GM18511 (cell line): ENCODE measurements around the gene ARAF.
"Not testable (repeated sequence)": the region's sequence is repeated elsewhere in the genome, so short reads cannot be mapped to it uniquely, and the experiment has no call there.

ENCODE experiments used
- ATAC-seq: cut with Tn5 transposase; IDR thresholded peaks from one replicate; pipeline ENCODE4 v1.9.1; 2021; ENCODE audit warnings: mild to moderate bottlenecking, moderate library complexity; ENCODE audit not compliant: unreplicated experiment

The ARAF gene

DNA sequence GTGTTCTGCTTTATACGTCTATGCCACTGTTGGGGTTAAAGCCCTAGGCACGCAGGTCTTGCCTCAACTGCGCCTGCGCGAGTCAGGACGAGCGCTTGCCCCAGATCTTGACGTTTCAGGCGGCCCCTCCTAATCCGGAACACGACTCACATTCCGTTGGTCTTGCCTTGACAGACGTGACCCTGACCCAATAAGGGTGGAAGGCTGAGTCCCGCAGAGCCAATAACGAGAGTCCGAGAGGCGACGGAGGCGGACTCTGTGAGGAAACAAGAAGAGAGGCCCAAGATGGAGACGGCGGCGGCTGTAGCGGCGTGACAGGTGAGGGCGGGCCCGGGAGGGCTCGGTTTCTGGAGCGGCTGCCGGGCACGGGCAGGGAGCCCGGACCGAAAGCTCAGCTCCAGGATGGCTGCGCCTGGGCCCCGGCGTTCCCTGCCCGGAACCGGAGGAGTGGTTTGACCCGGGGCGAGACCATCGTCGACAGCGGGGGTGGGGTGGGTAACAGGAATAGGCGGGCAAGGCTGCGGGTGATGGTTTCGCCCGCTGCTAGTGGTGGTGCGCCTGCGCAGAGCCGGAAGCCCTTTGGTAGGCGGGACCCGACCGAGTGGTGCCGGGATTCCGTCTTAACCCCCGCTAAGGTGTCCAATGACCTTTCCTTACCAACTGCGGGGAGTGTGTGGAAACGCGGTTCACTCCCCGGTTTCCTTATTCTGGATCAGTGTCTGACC, at the start of gene ARAF:
Gene ARAF, plus strand, starts transcription at position 272 of the 725 bp plus-strand sequence. CDS start 1,763 bp downstream, outside the sequence.
- ATAC-seq, result peak; percentile 87

DNA sequence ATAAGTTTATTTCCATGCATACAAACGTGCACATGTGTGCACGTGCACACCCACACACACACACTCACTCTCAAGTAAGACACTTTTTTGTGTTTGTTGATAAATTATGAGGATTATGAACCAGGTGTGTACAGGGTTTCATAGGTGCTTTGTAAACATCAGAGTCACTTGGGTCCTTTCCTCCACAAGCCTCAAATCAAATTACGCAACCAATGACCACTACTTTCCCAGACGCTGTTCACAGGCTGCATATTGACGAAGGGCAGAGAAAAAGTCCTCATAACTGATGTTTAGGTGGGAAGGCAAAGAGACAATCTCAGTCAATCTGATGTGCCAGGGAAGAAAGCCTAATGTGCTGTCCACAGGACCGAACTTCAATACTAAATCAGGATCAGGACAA, 48.6 kb upstream of the ARAF start:
- ATAC-seq, result not testable (repeated sequence)

GRCh38 chrX:47513034-47513965, 47.7 kb upstream of the ARAF start:
- peak; percentile 68 for ATAC-seq

- ATAC-seq, result no peak
These were observed 46.3 kb upstream of the ARAF start for GRCh38 chrX:47514533-47515235.

GRCh38 chrX:47515941-47516665, 44.9 kb upstream of the ARAF start:
- no peak for ATAC-seq

DNA sequence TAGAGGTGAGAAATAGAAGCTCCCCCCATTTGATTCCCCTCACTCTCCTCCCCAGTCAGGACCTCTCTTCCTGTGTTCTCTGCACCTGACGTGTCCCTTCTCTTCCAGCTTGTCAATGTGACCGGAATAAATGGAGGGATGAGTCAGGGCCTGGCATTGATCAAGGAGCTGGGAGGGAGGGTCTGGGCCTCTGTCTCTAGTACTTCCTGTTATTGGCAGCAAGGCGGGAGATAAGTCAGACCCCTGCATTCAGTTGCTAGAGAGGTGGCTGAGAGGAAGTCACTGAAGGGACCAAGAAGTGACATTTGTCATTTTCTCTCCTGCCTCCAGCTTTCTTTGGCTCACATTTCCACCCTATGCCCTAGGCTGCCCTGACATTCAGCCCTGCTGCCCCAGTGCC, 42.9 kb upstream of the ARAF start:
- ATAC-seq, result no peak

GRCh38 chrX:47523297-47523696, 37.7 kb upstream of the ARAF start:
- ATAC-seq, result peak; percentile 93

- peak; percentile 35 for ATAC-seq
These were observed 37.3 kb upstream of the ARAF start for GRCh38 chrX:47523713-47524166.

GRCh38 chrX:47529548-47529947, 31.5 kb upstream of the ARAF start:
- no peak for ATAC-seq

GRCh38 chrX:47530049-47530448, 31.0 kb upstream of the ARAF start:
- no peak for ATAC-seq

DNA sequence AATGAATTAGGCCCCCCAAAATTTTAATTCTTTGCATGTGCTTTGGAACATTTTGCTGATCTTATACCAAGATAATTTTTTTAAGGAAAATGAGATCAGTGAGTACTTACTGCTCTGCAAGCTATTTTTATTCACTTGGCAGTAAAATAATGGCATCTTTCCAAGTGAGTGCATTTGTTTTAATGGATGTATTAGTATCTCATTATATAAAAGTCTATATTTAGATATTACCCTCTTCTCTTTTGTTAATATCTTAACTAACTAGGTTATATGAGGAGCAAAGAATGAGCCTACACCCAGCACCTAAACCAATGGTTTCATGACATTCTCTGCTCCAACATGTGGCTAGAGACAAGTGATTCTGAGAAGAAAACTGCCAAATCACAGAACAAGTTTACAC, 21.1 kb upstream of the ARAF start:
- ATAC-seq, result no peak

GRCh38 chrX:47540754-47541538, 20.1 kb upstream of the ARAF start:
- ATAC-seq, result no peak

GRCh38 chrX:47543496-47543895, 17.5 kb upstream of the ARAF start:
- no peak for ATAC-seq

GRCh38 chrX:47556045-47556623, 4.9 kb upstream of the ARAF start:
- ATAC-seq, result peak; percentile 87

DNA sequence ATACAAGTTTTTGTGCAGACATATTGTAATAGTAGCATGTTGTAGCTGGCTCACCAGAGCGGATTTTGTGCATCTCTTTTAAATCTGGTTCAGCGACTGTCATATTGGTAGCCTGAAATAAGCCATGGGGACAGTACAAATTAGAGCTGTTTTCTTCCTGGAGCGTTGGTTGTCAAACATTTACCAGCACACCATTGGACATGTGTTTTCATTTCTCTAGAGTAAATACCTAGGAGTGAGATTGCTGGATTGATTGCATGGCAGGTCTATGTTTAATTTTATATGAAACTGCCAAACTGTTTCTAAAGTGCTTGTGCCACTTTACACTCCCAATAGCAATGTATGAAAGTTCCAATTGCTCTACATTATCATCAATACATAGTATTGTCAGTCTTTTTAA, 2.6 kb upstream of the ARAF start:
- ATAC-seq, result no peak

DNA sequence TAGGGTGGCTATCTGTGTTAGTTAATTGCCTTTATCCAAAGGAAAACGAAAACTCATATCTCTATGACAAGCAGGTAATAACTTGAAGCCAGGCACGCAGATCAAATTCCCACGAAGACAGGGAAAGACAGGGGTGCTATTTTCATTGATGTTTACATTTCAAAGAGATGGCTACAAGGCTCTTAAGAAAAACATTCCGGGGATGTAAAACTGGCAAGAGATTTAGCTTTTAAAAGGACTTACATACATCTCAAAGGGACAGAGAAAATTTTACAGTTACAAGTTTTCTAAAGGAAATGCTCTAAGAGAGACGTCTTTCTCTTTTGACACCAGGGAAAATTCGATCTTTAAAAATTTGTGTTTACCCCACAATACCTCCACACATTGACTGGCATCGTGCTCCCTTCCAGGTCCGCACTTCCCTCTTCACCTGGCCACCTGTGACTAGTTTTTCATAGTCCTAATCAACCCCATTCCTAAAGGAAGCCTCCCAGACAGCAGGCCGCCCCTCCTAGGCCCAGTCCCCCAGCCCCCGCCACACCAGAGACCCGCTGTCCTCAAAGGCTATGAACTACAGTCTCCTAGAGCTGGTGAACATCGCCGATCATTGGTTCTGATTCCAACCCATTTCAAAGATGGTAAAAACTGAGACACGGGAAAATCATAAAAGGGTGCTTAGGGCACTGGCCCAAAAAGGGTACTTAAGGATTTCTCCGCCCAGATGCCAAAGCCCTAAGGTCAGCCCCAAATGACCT, 649 bp upstream of the ARAF start:
- ATAC-seq, result no peak

GRCh38 chrX:47561659-47562151, 700 bp downstream of the ARAF start:
- no peak for ATAC-seq

DNA sequence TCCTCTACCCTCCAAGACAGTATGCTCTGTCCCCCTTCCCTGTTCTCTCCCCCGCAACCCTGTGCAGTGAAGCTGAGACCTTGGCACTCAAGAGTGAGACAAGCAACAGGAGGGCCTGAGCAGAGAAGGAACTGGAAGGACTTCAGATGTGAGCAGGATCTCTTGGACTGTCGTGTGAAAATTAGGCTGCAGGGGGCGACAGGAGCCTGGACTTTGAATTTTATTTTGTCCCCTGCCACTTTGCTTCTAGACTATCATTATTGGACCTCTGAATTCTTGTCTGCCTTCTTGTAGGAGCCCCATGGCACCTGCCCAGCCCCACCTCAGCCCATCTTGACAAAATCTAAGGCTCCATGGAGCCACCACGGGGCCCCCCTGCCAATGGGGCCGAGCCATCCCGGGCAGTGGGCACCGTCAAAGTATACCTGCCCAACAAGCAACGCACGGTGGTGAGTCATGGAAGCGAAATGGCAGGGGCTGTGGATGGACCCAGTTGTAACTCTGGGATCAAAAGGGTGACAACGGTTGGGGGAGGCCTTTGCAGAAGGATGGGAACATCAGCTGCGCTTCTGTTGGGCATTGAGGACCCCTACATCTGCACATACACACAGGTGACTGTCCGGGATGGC, 1.7 kb downstream of the ARAF start:
- no peak for ATAC-seq
